HG03097 (cell line): ENCODE measurements around the gene ECE2.
A peak's percentile ranks its signal among the peaks of the same experiment; 100 is the strongest.

Experiments used
- ATAC-seq: cut with Tn5 transposase; IDR thresholded peaks from one replicate; pipeline ENCODE4 v1.9.1; 2021; ENCODE audit not compliant: unreplicated experiment, low FRiP score

ECE2 gene

GRCh38 chr3:184306341-184306972 is 30.6 kb downstream of the ECE2 start:
- no peak for ATAC-seq

DNA sequence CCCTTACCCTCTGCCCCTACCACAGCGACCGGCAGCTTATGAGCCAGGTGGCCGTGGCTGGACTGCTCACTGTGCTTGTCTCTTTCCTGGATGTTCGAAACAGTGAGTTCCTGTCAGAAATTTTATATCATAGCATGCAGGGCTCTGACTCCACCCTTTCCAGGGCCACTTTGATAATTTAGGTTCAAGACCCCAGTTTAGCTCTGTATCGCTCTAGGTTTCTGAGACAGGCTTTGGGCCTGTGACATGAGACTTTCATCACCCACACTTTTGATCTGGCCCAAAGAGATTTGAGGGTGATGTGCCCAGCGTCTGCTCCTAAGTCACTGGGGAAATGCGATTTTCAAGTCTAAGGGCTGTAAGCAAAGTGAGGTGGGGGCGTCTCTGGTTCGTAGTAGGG is 32.1 kb downstream of the ECE2 start:
- no peak for ATAC-seq

GRCh38 chr3:184308744-184309143 is 32.9 kb downstream of the ECE2 start:
- ATAC-seq = no peak

GRCh38 chr3:184311633-184312032 is 35.8 kb downstream of the ECE2 start:
- no peak for ATAC-seq

DNA sequence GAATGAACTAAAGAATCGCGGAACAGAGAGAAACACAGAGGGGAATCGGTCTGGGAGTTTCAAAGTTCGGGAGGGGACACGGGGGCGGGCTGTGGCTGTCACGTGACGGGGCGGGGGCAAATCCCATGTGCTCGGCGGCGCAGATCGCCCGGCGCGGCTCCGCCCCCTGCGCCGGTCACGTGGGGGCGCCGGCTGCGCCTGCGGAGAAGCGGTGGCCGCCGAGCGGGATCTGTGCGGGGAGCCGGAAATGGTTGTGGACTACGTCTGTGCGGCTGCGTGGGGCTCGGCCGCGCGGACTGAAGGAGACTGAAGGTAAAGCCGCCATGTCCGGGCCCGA is 38.5 kb downstream of the ECE2 start, which contains the start of gene EIF4G1:
EIF4G1 (plus strand) TSS at position 244 of the 337 bp plus-strand sequence. CDS start 1,191 bp downstream, outside the sequence.
- ATAC-seq = peak; percentile 74

DNA sequence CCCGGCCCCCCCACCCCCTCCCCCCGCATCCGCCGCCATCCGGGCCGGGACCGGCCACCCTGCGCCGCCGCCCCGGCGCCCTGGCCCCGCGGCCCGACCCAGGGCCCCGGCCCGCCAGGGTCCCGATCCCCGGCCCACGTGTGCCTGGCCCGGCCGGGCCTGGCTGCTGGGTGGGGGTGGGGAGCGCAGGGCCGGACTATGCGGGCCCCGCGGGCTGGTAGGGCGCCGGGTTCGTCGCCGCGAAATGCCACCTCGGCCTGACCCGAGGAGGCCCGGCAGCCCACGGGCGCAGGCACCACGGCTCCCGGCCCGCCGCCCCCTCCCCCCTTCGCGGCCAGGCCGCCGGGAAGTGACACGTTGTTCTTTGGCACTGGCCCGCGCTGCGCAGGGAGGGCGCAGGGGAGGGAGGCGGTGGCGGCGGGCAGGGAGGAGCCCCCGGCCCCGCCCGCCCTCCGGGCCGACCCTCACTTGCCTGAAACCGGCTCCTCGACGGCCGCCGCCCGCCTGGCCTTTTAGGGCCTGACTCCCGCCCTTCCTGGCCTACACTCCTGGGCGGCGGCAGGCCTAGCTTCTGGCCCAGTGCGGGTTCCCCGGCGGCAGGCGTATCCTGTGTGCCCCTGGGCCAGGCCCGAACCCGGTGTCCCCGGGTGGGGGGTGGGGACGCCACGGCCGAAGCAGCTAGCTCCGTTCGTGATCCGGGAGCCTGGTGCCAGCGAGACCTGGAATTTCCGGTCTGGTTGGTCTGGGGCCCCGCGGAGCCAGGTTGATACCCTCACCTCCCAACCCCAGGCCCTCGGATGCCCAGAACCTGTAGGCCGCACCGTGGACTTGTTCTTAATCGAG is 39.1 kb downstream of the ECE2 start:
- ATAC-seq = peak; percentile 33

DNA sequence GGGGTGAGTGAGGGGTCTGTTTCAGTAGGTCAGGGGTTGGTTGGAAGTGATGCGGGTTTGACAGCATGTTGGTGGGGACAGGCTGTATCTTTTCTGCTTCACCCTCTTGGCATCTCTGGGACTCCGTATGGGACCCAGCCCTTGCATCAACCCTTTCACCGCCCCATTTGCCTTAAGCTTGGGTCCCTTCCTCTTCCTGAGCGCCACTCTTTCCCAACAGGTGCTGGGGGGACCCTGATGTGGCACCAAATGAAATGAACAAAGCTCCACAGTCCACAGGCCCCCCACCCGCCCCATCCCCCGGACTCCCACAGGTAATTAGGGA is 39.7 kb downstream of the ECE2 start:
- no peak for ATAC-seq

DNA sequence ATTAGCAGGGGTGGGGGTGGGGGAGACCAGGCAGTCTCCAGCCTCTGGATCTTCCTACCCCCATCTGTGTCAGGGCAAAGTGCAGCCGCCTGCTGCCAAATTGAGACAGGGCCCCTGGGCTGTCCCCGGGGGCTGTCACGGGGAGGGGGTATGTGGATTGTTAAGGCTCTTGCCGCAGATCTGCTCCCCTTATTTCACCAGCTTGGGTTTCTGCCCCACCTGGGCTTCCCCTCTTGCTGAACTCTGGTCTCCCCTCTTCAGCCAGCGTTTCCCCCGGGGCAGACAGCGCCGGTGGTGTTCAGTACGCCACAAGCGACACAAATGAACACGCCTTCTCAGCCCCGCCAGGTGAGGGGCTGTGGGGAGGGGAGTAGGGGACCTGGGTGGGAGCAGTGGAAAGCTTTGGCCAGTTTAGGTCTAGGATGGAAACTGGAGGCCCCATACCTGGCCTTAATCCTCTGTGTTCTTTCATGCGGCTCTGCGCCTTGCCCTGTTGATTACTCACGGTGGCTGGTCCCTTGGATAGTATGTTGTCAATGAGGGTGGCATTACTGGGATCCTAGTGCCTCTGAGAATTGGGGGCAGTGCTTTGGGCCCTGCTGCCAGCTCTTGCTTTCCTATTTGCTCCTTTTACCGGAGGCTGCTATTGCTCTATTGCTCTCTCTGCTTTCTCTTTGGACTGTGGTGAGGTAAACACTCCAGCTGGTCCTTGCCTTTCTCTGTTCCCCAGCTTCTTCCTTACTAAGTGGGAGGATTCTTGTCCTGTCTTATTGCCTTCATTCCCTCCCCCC is 40.2 kb downstream of the ECE2 start:
- ATAC-seq = no peak

GRCh38 chr3:184316792-184317191 is 41.0 kb downstream of the ECE2 start:
- ATAC-seq = no peak

DNA sequence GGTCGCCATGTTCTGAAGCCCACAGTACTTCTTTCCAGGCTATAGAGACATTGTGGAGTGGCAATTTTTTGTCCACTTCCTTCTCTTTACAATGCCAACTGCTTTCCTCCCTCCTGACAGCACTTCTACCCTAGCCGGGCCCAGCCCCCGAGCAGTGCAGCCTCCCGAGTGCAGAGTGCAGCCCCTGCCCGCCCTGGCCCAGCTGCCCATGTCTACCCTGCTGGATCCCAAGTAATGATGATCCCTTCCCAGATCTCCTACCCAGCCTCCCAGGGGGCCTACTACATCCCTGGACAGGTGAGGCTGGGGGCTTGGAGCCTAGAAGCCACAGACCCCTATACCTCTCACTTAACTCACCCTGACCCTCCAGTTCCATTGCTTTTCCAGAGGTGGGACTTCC is 41.4 kb downstream of the ECE2 start:
- ATAC-seq = no peak

- no peak for ATAC-seq
These were observed 44.3 kb downstream of the ECE2 start for GRCh38 chr3:184320104-184320445.

DNA sequence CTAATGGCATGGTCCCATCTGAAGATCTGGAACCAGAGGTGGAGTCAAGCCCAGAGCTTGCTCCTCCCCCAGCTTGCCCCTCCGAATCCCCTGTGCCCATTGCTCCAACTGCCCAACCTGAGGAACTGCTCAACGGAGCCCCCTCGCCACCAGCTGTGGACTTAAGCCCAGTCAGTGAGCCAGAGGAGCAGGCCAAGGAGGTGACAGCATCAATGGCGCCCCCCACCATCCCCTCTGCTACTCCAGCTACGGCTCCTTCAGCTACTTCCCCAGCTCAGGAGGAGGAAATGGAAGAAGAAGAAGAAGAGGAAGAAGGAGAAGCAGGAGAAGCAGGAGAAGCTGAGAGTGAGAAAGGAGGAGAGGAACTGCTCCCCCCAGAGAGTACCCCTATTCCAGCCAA is 45.8 kb downstream of the ECE2 start:
- ATAC-seq = no peak

DNA sequence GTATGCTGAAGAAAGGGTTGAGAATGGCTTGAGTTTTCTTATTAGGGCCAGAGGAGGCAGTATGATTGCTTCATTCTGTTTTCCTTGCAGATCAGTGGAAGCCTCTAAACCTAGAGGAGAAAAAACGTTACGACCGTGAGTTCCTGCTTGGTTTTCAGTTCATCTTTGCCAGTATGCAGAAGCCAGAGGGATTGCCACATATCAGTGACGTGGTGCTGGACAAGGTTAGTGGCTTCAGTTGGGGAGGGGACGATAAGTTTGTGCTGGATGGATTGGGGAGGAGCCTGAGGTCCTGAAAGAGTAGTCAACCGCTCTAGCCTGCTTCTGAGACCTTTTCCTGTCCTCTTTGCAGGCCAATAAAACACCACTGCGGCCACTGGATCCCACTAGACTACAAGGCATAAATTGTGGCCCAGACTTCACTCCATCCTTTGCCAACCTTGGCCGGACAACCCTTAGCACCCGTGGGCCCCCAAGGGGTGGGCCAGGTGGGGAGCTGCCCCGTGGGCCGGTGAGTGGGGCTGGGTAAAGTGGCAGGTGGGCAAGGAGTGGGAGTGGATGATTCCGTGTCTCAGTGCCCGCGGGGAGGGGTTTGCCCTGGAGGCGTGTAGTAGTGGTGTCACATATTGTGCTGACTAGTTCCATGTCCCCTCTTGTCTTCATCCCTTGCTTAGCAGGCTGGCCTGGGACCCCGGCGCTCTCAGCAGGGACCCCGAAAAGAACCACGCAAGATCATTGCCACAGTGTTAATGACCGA is 47.1 kb downstream of the ECE2 start:
- ATAC-seq = no peak

GRCh38 chr3:184323696-184324095 is 47.9 kb downstream of the ECE2 start:
- no peak for ATAC-seq

- ATAC-seq = no peak
These were observed 49.4 kb downstream of the ECE2 start for GRCh38 chr3:184325269-184325668.

DNA sequence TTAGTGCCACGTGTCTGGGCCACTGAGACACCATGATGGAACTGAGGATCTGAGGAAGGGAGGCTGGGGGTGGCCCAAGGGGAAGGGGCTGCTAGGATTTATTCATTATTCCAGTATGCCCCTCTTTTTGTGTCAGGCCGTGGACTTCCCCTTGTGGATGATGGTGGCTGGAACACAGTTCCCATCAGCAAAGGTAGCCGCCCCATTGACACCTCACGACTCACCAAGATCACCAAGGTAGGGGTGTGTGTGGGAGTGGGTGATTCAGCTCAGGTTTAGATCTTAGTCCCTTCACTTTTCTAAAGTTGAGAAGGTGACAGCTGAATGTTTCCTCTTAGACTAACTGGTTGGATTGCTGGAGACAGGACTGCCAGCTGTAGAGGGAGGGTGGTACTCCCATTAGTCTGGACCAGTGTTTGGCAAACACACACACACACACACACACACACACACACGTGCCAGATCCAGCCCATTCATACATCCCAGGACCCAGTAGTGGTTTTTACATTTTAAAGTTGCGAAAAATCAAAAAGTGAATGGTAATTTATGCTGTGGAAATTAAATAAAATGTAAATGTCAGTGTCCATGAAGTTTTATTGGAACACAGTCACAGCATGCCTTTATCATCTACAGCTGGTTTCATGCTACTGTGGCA is 50.0 kb downstream of the ECE2 start:
- ATAC-seq = no peak

DNA sequence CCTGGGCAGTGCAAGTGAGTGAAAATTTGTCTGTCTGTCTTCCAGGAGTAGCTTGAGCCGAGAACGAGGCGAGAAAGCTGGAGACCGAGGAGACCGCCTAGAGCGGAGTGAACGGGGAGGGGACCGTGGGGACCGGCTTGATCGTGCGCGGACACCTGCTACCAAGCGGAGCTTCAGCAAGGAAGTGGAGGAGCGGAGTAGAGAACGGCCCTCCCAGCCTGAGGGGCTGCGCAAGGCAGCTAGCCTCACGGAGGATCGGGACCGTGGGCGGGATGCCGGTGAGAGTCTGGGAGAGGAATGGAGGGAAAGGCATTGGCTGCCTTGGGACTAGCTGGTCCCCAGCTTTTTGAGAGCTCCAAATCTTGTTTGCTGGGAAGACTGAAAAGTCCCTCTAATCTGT is 51.3 kb downstream of the ECE2 start:
- ATAC-seq = no peak

DNA sequence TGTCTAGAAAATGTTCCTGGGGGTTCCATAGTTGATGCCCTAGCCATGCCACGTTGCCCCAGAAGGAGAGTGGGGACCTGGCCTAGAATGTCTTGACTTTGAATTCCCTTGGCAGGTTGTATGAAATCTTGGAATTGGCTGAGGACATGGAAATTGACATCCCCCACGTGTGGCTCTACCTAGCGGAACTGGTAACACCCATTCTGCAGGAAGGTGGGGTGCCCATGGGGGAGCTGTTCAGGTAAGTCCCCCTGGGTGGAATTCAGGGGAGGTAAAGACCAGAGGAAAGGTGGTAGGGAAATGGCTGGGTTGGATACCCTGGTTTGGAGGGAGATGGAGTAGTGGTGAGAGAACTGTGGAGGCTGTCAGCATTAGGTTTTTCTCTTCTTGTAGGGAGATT is 52.7 kb downstream of the ECE2 start:
- no peak for ATAC-seq

DNA sequence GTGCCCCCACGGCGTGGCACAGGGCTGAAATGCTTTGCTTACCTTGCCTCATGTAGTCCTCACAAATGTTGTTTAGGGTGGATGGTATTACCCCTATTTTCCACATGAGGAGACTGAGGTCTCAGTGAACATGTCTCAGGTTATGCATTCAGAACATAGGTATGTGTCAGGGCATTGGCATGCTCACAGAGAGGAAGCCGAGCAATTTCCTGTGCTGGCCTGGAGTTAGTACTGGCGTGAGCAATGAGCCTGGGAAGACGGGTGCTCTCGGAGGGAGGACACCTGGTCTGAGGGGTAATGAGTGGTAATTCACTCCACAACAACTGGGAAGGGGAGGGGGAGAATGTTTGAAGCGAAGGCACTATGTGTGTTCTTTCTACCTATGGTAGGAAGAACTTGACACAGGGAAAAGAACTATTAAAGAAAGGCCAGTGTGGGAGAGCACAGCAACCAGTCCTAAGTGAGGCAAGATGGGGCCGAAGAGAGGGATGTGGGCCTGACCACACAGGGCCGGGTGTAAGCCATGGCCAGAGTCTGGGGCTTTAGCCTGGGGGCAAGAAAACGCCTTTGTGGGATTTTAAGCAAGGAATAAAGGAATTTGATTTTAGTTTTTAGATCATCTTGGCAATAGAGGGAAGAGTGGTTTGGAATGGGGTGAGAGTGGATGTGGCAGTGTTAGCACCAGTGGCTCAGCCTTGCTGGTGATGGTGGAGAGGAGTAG is 56.7 kb downstream of the ECE2 start:
- ATAC-seq = no peak

GRCh38 chr3:184333190-184333589 is 57.4 kb downstream of the ECE2 start:
- ATAC-seq = no peak
